Eye (tissue), 1 donor: ENCODE data around the gene CSMD2.

ENCODE experiments used
- DNase-seq: peaks from one replicate; pipeline ENCODE4 v3.0.0-alpha.2; 2015

The CSMD2 gene

GRCh38 chr1:33623811-33624210 lies 541.2 kb downstream of the CSMD2 start:
- DNase-seq = no peak

DNA sequence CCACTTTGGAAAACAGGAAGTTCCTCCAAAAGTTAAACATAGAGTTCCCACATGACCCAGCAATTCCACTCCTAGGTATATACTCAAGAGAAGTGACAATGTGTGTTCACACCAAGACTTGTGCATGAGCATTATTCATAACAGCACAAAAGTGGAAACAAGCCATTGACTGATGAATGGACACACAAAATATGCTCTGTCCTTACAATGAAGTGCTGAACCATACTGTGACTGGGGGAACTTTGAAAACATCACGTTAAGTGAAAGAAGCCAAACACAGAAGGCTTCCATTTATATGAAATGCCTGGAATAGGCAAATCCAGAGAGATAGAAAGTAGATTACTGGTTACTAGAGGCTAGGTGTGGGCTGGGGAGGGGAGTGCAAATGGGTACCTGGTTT lies 542.3 kb downstream of the CSMD2 start:
- DNase-seq = no peak

DNA sequence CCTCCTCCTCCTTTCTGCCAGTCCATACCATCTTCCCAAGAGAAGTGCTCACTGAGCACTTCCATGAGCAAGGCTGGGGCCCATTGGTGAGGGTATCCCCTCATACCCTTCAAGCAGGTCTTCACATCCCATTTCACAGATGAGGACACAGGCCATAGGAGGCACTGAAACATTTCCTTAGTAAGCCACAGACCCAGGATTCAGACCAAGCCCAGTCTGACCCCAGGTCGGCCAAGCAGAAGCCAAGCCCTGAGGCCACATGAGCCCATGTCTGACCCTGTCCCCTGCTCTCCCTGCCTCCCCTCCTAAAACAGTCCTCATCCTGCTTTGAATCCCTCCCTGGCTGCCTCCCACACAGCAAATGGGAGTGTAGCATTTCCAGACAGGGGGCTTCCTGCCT lies 546.4 kb downstream of the CSMD2 start:
- no peak for DNase-seq

- DNase-seq = no peak
Measured at GRCh38 chr1:33617451-33617850, 547.6 kb downstream of the CSMD2 start.

DNA sequence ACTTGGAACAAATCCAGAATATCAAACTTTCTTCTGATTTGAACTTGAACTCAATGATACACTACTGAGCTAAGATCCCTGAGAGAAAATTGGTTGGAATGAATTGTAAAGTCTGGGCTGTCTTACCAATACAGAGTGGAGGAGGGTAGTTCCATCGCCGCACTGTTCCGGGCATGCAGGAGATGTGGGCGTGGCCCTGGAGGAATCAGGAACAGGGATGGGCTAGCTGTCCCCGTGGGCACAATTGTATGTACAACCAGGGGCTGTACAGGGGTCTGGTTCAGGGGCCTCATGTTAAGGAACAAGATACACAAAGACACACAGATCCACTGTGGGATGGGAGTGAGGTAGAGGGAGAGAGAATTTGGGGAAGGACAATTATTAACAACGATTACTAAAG lies 548.2 kb downstream of the CSMD2 start:
- DNase-seq = no peak

GRCh38 chr1:33615546-33615945 lies 549.5 kb downstream of the CSMD2 start:
- no peak for DNase-seq

GRCh38 chr1:33610864-33611455 lies 554.1 kb downstream of the CSMD2 start:
- DNase-seq = no peak

GRCh38 chr1:33610391-33610790 lies 554.6 kb downstream of the CSMD2 start:
- no peak for DNase-seq

GRCh38 chr1:33609739-33610138 lies 555.3 kb downstream of the CSMD2 start:
- DNase-seq = no peak

- no peak for DNase-seq
Measured at GRCh38 chr1:33608825-33609400, 556.1 kb downstream of the CSMD2 start.

DNA sequence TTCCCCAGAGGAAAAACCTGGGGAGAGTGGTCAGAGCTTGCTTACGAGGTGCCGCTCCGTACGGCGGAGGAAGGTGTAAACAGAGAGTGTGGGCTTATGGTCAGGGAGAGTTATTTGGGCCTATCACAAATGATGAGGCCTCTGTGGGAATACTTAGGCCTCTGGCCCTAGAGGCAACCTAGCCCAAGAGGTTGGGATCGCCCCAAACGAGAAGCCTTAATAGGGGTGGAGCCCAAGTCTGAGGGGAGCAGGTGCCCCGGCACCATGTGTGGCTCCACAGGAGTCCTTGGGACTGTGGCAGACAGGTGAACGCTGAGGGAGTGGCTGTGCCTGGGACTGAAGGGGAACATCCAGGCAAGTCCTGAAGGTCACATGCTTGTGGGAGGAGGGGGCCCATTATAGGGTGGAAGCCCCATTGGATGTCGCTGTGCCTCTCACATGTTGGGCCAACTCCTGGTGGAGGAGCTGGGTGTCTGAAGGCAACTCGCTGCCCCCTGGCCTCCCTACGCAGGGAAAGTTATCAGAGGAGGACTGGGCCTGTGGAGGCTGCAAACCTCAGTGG lies 557.5 kb downstream of the CSMD2 start:
- DNase-seq = no peak

- no peak for DNase-seq
Measured at GRCh38 chr1:33606272-33606671, 558.8 kb downstream of the CSMD2 start.

GRCh38 chr1:33602271-33602670 lies 562.8 kb downstream of the CSMD2 start:
- no peak for DNase-seq

DNA sequence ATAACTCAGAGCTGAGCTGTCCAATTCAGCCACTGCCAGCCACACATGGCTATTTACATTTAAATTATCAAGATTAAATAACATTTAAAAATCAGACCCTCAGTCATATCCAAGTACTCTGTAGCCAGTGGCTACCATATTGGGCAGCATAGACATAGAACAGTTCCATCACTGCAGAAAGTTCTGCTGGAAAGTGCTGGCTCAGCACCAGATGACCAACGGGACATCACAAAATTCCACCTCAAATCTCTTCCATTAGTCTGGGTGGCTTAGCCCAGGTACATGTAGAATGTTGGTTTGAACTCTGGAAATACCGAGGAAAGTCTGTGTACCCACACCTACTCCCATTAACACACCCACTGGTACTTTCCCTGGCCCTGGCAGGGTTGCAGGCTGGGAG lies 563.3 kb downstream of the CSMD2 start:
- no peak for DNase-seq

DNA sequence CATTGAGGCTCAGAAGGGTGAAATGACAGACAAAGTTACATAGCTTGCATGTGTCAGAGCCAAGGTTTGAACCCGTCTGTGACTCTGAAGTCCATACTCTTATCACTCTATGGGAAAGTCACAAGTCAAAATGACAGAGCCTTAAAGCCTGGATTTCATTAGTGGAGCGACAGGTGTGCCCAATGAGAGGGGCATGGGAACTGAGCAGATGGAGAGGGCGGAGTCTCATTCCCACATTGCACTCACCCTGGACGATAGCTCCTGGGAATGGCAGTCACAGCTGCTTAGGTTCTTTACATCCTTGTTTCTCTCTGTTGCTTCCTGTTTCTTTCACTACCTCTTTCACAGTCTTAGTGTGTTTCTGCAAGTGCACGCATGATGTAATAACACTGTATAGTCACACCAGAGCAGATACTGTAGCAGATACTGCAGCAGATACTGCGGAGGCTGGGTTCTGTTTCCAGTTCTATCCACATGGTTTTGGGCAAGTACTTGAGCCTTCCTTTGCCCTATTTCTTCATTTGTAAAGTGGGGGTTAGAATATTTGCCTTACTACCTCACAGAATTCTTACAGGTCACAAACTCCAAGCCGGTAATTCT lies 565.4 kb downstream of the CSMD2 start:
- DNase-seq = peak; percentile 36

DNA sequence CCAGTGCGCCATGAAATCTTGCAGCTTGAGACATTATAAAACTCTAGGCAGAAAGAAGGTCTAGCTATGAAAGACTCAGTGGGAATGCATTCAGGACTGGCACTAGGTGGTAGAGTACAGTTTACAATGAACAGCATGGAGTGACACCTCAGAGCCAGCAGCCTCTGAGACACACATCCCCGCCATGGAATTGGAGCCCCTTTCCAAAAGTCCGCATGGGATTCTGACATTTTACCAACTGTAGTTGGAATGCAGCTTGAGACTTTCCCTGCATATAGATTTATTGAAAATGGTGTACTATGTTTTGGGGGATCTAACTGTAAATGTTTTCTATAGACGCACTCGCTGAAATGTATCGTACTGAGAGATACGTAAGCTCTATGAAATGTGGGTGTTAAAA lies 576.3 kb downstream of the CSMD2 start:
- DNase-seq = no peak

DNA sequence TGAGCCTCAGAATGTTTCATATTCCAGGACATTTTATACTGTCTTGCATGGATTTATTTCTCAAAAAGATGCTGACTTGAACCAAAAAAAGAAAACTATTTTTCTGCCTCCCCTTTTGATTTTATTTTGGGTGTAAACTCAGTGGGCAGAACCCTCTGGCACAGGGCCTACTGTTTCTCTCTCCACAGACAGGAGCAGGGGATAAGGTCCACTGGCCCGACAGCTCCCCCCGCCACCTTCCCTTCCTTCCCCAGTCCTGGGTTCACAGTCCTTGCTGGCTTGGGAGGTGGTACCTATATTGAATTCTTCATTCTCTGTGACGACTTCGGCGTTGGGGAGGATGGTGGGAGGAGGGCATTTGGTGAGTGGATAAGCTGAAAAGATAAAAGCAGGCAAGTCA lies 578.2 kb downstream of the CSMD2 start:
- DNase-seq = no peak

- DNase-seq = no peak
Measured at GRCh38 chr1:33586106-33586505, 578.9 kb downstream of the CSMD2 start.

- DNase-seq = no peak
Measured at GRCh38 chr1:33583567-33583966, 581.5 kb downstream of the CSMD2 start.

- DNase-seq = no peak
Measured at GRCh38 chr1:33578557-33579448, 586.2 kb downstream of the CSMD2 start.

DNA sequence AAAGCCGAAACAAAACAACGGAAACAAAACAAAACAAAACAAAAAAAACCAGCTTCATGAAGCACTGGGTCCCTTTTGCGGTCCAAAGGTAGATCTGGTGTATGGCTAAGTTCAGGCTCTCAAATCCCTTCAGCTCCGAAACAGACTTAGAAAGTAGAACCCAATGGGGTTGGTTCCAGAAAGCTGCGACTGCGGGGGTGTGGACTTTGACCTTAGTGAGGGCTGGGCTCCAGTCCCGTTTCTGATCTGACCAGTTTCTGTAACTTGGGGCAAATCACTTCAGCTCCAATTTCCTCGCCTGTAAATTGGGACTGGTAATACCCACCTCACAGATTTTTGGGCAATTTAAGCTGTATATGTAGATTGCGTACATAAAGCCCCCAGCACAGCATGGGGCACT lies 587.4 kb downstream of the CSMD2 start:
- no peak for DNase-seq

DNA sequence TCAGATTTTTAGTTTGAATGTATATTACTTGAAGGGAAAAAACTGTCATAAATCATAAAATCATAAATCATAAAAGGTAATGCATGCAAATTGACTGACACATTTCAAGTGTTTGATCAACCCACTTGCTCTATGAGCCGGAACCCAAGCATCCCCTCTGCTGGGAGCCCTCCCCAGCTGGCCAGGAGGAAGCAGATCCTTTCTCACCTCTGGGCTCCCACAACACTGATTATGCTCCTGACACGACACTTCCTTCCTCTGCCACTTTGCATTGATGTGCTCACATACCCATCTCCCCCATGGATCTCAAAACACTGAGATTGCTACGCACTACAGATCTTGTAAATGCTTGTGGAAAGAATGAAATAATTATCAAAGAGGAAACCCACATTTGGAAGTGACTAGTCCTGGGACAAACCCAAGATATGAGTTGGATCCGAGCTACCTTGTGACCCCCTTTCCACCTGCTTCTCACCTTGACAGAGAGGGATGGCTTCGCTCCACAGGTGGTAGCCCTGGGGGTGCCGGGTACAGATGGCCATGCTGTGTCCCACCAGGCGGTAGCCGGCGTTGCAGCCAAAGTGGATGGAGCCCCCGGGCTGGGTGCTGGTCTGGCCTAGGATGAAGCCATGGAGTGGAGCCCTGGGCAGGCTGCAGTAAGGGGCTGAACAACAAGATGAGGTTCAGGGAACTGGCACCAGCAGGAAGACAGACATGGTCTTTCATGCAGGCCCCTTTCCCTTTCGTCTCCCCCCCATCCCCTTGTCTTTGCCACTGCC lies 588.0 kb downstream of the CSMD2 start:
- no peak for DNase-seq
